ENCODE data around the gene ADGRF1.

GRCh38 chr6:47005486-47005885 is 36.6 kb downstream of the ADGRF1 start:
- TF ChIP-seq, protein P1, sequence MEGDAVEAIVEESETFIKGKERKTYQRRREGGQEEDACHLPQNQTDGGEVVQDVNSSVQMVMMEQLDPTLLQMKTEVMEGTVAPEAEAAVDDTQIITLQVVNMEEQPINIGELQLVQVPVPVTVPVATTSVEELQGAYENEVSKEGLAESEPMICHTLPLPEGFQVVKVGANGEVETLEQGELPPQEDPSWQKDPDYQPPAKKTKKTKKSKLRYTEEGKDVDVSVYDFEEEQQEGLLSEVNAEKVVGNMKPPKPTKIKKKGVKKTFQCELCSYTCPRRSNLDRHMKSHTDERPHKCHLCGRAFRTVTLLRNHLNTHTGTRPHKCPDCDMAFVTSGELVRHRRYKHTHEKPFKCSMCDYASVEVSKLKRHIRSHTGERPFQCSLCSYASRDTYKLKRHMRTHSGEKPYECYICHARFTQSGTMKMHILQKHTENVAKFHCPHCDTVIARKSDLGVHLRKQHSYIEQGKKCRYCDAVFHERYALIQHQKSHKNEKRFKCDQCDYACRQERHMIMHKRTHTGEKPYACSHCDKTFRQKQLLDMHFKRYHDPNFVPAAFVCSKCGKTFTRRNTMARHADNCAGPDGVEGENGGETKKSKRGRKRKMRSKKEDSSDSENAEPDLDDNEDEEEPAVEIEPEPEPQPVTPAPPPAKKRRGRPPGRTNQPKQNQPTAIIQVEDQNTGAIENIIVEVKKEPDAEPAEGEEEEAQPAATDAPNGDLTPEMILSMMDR (IDR thresholded peaks at IDR 0.05; ENCODE audit: low read depth, low read length, poor library complexity, severe bottlenecking): no peak
- no peak for TF ChIP-seq EZH2phosphoT487 (IDR thresholded peaks at IDR 0.05; ENCODE audit: borderline replicate concordance, low read length)

All from DOHH2 (cell line).